ENCODE data around the gene FBXL15.

DNA sequence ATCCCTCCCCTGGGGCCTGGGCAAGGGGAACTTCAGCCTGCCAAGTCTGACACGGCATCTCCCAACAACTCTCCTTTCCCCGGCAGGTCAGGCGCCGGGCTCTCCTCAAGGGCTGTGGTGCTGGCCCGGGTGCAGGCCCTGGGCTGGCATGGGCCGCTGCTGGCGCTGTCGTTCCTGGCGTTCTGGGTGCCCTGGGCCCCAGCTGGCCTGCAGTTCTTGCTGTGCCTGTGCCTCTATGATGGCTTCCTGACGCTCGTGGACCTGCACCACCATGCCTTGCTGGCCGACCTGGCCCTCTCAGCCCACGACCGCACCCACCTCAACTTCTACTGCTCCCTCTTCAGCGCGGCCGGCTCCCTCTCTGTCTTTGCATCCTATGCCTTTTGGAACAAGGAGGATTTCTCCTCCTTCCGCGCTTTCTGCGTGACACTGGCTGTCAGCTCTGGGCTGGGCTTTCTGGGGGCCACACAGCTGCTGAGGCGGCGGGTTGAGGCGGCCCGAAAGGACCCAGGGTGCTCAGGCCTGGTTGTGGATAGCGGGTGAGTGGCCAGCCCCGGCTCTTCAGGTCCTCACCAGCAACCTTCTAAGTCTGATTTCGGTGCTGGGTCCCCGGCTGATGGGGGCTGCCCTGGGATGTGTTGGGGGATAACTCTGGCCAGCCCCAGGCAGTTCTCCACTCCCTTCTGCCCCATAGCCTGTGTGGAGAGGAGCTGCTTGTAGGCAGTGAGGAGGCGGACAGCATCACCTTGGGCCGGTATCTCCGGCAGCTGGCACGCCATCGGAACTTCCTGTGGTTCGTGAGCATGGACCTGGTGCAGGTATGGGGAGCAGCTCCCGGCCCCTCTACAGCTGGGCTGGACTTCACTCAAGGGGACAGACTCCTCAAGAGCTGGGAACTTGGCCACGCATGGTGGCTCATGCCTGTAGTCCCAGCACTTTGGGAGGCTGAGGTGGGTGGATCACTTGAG lies 50.2 kb downstream of the FBXL15 start:
- TF ChIP-seq CTCF (IDR thresholded peaks at IDR 0.05; ENCODE audit: insufficient read depth, low read depth, low read length) = no peak
- no peak for TF ChIP-seq EZH2 (IDR thresholded peaks at IDR 0.05; ENCODE audit: insufficient read depth, low read length)
